NOMO-1 treated with dmso at 0.1 percent for 144 hours (cell line): ENCODE results near the gene AHR.

ENCODE experiments used
- DNase-seq: peaks from one replicate; lab custom pipeline; 2025; ENCODE audit not compliant: unreplicated experiment; lab: John Stamatoyannopoulos, UW

Gene AHR

GRCh38 chr7:17298102-17298839 lies at the start of gene AHR:
Gene AHR (plus strand): TSS chr7:17298652. CDS start chr7:17299265, 613 bp downstream.
- peak; percentile 81 for DNase-seq

- DNase-seq: no peak
Observed at GRCh38 chr7:17253885-17254284, 44.6 kb upstream of the AHR start.

- peak; percentile 29 for DNase-seq
Observed at GRCh38 chr7:17255926-17256325, 42.5 kb upstream of the AHR start.

GRCh38 chr7:17256375-17256774 lies 42.1 kb upstream of the AHR start:
- no peak for DNase-seq

GRCh38 chr7:17266565-17266964 lies 31.9 kb upstream of the AHR start:
- no peak for DNase-seq

GRCh38 chr7:17269341-17270221 lies 28.9 kb upstream of the AHR start:
- no peak for DNase-seq

- peak; percentile 50 for DNase-seq
Observed at GRCh38 chr7:17274551-17275245, 23.8 kb upstream of the AHR start.

- DNase-seq: no peak
Observed at GRCh38 chr7:17275749-17276671, 22.4 kb upstream of the AHR start.

DNA sequence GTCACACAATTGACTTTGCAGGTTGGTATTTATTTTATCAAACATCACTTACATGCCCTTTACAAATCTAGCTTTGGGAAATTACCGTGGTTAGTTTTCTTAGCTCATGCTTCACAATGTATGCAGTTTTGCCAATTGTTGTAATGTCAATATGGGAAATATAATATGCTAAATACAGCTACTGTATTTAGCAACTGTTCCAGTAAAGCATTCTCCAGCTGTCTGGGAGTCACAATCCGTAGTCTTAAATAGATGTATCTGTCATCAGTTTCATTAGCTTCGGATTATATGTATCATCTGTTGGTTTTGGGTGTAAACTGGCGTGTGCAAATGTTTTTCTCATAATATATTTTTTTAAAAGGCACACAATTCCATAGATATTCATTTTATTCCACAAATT lies 19.4 kb upstream of the AHR start:
- DNase-seq: no peak

DNA sequence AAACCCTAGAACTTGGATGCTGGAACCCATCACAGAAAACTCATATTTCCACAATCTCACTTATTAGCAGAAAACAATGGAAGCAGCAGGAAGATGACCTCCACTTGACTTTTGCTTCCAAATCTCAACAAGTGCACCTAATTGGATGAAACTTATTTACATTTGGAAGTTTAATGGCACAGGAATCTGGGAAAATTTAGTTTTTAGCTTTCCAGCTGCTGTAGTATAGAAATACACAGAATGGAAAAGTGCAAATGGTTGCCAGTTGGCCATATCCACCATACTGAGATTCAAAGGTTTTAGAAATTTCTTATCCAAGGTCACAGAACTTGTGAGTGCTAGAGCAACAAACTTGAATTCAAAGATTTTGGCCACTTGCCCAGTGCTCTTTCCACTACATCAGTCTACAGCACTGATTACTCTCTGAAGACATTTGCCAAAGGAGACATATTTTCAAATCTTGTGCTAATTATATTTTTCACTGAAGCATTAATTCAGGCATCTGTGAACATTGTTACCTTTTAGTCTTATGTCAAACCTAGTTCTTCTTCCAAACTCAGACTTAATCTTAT lies 9.3 kb upstream of the AHR start:
- DNase-seq: no peak

DNA sequence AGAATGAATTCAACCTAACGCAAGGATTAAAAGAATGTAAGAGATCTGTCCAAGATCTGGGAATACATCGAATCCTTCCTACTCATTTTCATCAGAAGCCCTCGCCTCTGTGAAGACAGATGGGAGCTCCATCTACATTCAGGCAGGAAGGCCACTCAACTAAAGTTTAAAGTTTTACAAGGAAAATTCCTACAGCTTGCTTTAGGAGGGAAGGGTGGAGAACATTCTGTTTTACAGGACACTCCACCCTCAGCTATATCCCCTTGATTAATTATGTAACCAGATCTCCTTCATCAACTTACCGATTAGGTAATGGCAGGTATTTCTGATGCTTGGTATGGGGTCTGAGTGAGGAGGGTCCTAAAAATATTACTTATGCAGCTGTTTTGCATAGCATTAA lies 5.6 kb upstream of the AHR start:
- no peak for DNase-seq

DNA sequence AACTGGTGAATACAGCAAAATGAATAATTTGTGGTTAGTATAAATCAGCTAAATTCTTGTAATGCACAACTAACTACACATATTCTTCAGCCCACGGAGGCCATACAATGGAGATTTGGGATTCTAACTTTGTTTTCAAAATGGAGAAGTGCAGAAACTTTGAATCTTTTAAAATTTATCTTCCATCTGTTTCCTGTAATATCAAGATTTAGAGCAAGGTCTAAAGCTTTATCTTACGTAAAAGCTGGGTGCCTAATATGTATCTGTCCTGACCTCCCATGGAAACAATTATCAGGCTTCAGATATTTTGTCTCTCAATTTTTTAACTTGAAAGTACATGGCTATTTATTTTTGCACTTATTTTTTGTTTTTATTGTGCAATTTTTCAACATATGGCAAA lies 5.0 kb upstream of the AHR start:
- DNase-seq: no peak

GRCh38 chr7:17297243-17297642 lies 1.2 kb upstream of the AHR start:
- no peak for DNase-seq

DNA sequence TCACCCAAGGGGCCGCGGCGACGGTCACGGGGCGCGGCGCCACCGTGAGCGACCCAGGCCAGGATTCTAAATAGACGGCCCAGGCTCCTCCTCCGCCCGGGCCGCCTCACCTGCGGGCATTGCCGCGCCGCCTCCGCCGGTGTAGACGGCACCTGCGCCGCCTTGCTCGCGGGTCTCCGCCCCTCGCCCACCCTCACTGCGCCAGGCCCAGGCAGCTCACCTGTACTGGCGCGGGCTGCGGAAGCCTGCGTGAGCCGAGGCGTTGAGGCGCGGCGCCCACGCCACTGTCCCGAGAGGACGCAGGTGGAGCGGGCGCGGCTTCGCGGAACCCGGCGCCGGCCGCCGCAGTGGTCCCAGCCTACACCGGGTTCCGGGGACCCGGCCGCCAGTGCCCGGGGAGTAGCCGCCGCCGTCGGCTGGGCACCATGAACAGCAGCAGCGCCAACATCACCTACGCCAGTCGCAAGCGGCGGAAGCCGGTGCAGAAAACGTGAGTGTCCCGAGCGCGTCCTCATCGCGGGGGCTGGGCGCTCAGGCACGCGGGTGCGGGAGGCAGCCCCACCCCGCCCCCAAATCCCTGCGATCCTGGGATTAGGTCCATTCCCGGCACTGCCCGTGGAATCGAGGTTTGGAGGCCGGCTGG lies 509 bp downstream of the AHR start:
- DNase-seq: no peak

DNA sequence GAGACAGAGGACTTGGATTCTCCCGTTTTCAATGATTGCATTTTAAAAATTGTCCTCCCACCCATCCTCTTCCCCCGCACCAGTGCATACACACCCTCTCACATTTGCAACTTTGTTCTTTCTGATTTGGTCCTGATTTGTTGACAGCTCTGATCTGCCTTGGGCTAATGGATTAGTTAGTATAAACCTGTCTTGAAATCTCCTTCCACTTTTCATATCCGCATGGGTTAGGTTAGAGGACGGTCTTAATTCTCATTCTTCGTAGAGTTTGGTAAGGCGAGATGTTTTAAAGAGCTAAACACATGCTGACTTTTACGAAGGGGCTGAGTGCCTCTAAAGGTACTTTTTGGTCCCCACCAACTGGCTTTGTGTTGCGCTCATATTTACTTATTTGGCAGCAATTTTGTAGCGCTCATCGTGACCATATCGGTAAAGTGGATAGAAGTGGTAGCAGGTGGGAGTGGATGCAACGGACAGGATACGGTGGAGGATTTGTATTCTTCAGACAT lies 1.1 kb downstream of the AHR start:
- DNase-seq: no peak

DNA sequence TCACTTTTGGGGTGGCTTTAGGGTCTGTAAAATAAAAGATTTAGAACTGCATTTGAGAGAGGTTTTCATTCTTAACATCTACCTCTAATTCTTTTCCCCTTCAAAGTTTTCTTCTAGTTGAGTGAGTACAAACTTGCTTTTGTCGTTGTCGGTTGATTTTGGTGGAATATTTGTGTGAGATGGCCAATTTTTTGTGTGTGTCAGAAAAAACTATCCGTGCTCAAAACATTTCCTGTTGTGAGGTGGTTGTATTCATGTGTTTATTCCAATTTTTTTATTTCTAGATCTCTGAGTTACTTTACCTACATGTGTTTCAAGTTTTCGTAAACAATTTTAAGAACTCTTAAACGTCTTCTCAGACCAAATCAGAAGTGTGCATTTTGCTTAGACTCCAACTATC lies 1.6 kb downstream of the AHR start:
- DNase-seq: no peak

DNA sequence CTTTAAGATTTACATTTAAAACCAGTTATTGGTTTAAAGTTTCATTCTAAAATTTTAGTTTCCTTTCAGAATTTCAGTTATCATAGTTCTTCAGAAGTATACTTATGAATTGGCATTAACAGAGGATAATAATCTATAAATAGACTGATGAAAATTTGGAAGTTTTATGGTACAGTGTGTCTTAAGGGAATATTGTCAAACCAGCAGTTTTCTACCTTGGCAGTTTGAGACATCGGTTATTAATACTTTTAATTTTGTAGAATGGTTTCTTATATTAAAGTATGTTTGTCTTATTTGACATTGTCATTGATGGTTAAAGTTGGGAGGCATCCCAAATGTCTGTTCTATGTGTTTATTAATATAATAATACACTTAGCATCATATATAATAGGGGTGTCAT lies 2.0 kb downstream of the AHR start:
- DNase-seq: no peak

DNA sequence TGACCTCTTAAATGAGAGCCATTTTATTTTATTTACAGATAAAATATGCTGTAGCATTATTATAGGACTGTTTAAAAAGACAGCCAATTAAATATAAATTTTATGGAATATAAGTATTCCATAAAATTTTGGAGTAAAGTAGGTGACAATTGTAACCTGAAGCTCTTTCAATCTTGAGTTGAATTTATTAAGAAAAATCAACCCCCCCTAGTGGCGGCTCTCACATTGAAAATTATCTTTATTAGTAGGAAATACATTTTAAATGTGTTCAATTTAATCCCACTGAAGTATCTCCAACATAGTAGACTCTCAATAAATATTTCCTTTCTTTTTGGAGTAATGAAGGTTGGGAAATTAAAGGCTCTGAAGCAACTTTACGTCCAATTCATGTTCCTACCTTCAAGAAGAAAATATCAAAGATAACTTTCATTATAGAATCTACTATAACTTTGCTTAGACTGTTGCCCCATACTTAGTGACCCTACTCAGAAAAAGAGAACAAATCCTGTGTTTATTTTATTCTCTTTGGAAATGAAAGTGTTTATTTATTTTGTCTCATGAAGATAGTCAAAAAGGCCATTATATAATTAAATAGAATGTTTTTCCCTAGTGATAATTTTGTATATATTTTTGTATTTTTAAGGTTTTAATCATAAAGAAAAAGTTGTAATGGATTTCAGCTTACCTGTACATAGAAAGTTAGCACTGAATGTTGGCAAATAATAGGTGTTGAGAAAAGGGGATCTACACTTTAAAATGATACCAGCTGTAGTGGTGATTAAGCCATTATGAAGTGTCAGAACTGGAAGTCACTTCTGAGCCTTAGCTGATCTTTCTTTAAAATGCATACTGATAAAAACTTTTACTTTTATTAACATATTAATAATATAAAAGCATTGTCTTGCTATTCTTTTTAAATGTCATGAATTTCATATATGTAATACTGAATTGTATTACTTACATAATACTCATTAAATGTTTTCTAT lies 3.3 kb downstream of the AHR start:
- no peak for DNase-seq
